ENCODE results near the gene ERO1B.
"Not testable (repeated sequence)": the region's sequence is repeated elsewhere in the genome, so short reads cannot be mapped to it uniquely, and the experiment has no call there.

Gene ERO1B

GRCh38 chr1:236281654-236282424, at the start of gene ERO1B:
Gene ERO1B, minus strand, starts transcription at chr1:236281958. Its CDS starts 175 bp downstream, at chr1:236281783.
- in situ Hi-C loops (cut with HindIII; ENCODE audit: low sequenced_read_pairs) = no loop called here

- in situ Hi-C loops (cut with HindIII; ENCODE audit: low sequenced_read_pairs) = not testable (repeated sequence)
These were observed 49.7 kb upstream of the ERO1B start for GRCh38 chr1:236331412-236331811.

GRCh38 chr1:236326432-236326831, 44.7 kb upstream of the ERO1B start:
- in situ Hi-C loops (cut with HindIII; ENCODE audit: low sequenced_read_pairs) = no loop called here

- in situ Hi-C loops (cut with HindIII; ENCODE audit: low sequenced_read_pairs) = no loop called here
These were observed 43.8 kb upstream of the ERO1B start for GRCh38 chr1:236325567-236325966.

- in situ Hi-C loops (cut with HindIII; ENCODE audit: low sequenced_read_pairs) = no loop called here
These were observed 42.2 kb upstream of the ERO1B start for GRCh38 chr1:236323819-236324411.

GRCh38 chr1:236322566-236323409, 41.0 kb upstream of the ERO1B start:
- in situ Hi-C loops (cut with HindIII; ENCODE audit: low sequenced_read_pairs) = no loop called here

- in situ Hi-C loops (cut with HindIII; ENCODE audit: low sequenced_read_pairs) = no loop called here
These were observed 39.3 kb upstream of the ERO1B start for GRCh38 chr1:236321101-236321500.

GRCh38 chr1:236320671-236321070, 38.9 kb upstream of the ERO1B start:
- in situ Hi-C loops (cut with HindIII; ENCODE audit: low sequenced_read_pairs) = no loop called here

- in situ Hi-C loops (cut with HindIII; ENCODE audit: low sequenced_read_pairs) = no loop called here
These were observed 38.5 kb upstream of the ERO1B start for GRCh38 chr1:236320214-236320613.

- in situ Hi-C loops (cut with HindIII; ENCODE audit: low sequenced_read_pairs) = no loop called here
These were observed 34.7 kb upstream of the ERO1B start for GRCh38 chr1:236316437-236316836.

- in situ Hi-C loops (cut with HindIII; ENCODE audit: low sequenced_read_pairs) = no loop called here
These were observed 33.8 kb upstream of the ERO1B start for GRCh38 chr1:236315518-236315917.

GRCh38 chr1:236315092-236315491, 33.3 kb upstream of the ERO1B start:
- in situ Hi-C loops (cut with HindIII; ENCODE audit: low sequenced_read_pairs) = no loop called here

GRCh38 chr1:236314050-236314449, 32.3 kb upstream of the ERO1B start:
- in situ Hi-C loops (cut with HindIII; ENCODE audit: low sequenced_read_pairs) = not testable (repeated sequence)

- in situ Hi-C loops (cut with HindIII; ENCODE audit: low sequenced_read_pairs) = no loop called here
These were observed 31.7 kb upstream of the ERO1B start for GRCh38 chr1:236313427-236313826.

- in situ Hi-C loops (cut with HindIII; ENCODE audit: low sequenced_read_pairs) = no loop called here
These were observed 29.3 kb upstream of the ERO1B start for GRCh38 chr1:236311040-236311439.

GRCh38 chr1:236308827-236309226, 27.1 kb upstream of the ERO1B start:
- in situ Hi-C loops (cut with HindIII; ENCODE audit: low sequenced_read_pairs) = loop anchor here (5.0 kb wide), 1 partner anchor 38 kb away; no protein-coding TSS in a partner anchor

GRCh38 chr1:236307435-236307834, 25.7 kb upstream of the ERO1B start:
- in situ Hi-C loops (cut with HindIII; ENCODE audit: low sequenced_read_pairs) = loop anchor here (5.0 kb wide), 1 partner anchor 40 kb away; no protein-coding TSS in a partner anchor

GRCh38 chr1:236304682-236305081, 22.9 kb upstream of the ERO1B start:
- in situ Hi-C loops (cut with HindIII; ENCODE audit: low sequenced_read_pairs) = loop anchor here (5.0 kb wide), 1 partner anchor 43 kb away; no protein-coding TSS in a partner anchor

- in situ Hi-C loops (cut with HindIII; ENCODE audit: low sequenced_read_pairs) = no loop called here
These were observed 21.9 kb upstream of the ERO1B start for GRCh38 chr1:236303675-236304074.

GRCh38 chr1:236302941-236303340, 21.2 kb upstream of the ERO1B start:
- in situ Hi-C loops (cut with HindIII; ENCODE audit: low sequenced_read_pairs) = no loop called here

- in situ Hi-C loops (cut with HindIII; ENCODE audit: low sequenced_read_pairs) = no loop called here
These were observed 20.2 kb upstream of the ERO1B start for GRCh38 chr1:236301958-236302335.
